ENCODE data around the gene GPS2.

Gene GPS2

DNA sequence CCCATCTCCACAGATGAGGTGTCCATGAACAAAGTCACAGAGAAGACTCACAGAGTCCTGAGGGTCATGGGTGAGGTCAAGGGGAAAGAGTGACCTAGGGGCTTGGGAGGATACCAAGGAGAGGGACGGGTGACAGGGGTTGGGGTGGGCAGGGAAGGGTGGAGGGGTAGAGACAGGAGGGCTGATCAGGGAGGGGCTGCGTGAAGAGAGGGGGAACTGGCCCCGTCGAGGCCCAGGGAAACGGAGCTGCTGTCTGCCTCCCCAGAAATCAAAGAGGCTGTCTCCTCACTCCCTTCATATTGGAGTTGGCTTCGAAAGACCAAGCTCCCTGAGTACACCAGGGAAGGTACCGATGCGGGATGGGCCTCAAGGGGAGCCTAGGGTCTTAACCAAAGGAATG lies 40.4 kb upstream of the GPS2 start:
- H3K4me3 ChIP-seq (ENCODE audit: low read depth, low read length) = no peak overlapping the region
- DNase-seq (ENCODE audit: low read depth) = no peak
- TF ChIP-seq, protein P1, sequence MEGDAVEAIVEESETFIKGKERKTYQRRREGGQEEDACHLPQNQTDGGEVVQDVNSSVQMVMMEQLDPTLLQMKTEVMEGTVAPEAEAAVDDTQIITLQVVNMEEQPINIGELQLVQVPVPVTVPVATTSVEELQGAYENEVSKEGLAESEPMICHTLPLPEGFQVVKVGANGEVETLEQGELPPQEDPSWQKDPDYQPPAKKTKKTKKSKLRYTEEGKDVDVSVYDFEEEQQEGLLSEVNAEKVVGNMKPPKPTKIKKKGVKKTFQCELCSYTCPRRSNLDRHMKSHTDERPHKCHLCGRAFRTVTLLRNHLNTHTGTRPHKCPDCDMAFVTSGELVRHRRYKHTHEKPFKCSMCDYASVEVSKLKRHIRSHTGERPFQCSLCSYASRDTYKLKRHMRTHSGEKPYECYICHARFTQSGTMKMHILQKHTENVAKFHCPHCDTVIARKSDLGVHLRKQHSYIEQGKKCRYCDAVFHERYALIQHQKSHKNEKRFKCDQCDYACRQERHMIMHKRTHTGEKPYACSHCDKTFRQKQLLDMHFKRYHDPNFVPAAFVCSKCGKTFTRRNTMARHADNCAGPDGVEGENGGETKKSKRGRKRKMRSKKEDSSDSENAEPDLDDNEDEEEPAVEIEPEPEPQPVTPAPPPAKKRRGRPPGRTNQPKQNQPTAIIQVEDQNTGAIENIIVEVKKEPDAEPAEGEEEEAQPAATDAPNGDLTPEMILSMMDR (IDR thresholded peaks at IDR 0.05; ENCODE audit: insufficient read depth, low read depth, low read length, missing control alignments) = no peak

DNA sequence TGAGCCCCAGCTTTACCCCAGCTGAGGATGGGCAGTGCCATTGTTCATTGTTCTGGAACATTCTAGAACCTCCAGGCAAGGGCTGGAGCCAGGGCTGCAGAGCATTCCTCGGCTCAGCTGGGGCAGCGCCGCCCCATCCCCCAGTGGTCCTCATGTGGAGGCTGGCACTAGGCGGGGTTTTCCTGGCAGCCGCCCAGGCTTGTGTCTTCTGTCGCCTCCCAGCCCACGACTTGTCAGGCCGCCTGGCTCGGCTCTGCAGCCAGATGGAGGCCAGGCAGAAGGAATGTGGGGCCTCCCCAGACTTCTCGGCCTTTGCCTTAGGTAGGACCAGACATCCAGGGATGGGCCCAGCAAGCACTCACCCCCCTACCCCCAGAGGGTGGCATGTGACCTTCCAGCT lies 39.9 kb upstream of the GPS2 start, which contains the start of gene TMEM95:
Gene TMEM95 (plus strand): TSS at position 104 of the 400 bp plus-strand sequence. CDS start 49 bp downstream, at position 153.
- no peak for DNase-seq (ENCODE audit: low read depth)
- TF ChIP-seq, protein P1 (IDR thresholded peaks at IDR 0.05; ENCODE audit: insufficient read depth, low read depth, low read length, missing control alignments) = no peak
- no peak within 1 kb of the TSS for H3K4me3 ChIP-seq (ENCODE audit: low read depth, low read length)

DNA sequence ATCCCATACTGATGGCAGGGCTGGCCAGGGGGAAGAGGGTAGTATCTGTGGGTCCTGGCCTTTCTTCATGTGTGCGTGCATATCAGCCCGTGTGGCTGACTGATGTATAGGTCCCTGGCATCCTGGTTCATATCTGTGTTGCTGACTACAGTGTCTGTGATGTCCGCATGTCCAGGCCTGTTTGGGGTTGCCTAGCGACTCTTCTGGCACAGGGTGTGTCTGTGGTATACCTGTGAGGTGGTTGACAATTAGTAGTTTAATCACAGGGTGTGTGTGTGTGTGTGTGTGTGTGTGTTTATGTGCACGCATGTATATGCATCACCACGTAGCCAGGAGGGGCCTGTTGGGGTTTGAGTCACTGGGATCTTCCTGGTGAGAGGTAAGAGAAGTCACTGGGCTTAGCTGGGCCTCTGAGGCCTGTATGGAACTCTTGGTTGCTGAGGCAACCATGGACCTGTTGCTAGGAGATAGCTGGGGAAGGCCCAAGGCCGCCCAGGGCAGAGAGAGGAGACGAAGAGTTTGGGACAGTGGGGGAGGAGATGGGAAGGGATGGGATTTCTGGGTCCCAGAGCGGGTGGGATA lies 39.2 kb upstream of the GPS2 start:
- TF ChIP-seq, protein P1 (IDR thresholded peaks at IDR 0.05; ENCODE audit: insufficient read depth, low read depth, low read length, missing control alignments) = no peak
- no peak overlapping the region for H3K4me3 ChIP-seq (ENCODE audit: low read depth, low read length)
- peak; percentile 64 for DNase-seq (ENCODE audit: low read depth)

DNA sequence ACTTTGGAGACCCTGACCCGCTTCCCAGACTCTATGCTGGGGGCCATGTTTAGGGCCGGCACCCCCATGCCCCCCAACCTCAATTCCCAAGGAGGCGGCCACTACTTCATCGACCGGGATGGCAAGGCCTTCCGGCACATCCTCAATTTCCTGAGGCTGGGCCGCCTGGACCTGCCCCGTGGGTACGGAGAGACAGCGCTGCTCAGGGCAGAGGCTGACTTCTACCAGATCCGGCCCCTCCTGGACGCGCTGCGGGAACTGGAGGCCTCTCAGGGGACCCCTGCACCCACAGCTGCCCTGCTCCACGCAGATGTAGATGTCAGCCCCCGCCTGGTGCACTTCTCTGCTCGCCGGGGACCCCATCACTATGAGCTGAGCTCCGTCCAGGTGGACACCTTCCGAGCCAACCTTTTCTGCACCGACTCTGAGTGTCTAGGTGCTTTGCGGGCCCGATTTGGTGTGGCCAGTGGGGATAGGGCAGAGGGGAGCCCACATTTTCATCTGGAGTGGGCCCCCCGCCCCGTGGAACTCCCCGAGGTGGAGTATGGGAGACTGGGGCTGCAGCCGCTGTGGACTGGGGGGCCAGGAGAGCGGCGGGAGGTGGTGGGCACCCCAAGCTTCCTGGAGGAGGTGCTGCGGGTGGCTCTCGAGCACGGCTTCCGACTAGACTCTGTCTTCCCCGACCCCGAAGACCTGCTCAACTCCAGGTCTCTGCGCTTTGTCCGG lies 37.9 kb upstream of the GPS2 start:
- TF ChIP-seq, protein P1 (IDR thresholded peaks at IDR 0.05; ENCODE audit: insufficient read depth, low read depth, low read length, missing control alignments) = no peak
- H3K4me3 ChIP-seq (ENCODE audit: low read depth, low read length) = peak overlapping the region; percentile 73
- no peak for DNase-seq (ENCODE audit: low read depth)

DNA sequence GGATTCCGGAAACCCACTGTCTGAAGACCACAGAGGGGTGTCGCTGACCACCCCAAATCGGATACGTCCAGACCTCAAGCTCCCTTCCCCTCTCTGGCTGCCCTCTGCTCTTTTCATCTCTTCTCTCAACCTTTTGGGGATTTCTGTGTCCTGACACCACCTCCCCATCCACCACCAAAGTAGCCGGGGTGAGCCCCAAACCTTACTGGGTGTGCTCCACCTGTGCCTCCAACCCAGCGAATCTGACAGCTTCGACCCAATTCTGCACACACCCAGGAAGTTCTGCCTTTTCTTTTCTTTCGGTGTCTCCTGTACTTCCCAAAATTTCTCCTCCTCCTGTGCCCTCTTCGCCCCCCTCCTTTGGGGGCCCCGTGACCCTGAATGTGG lies 37.3 kb upstream of the GPS2 start:
- H3K4me3 ChIP-seq (ENCODE audit: low read depth, low read length) = peak overlapping the region; percentile 73
- no peak for DNase-seq (ENCODE audit: low read depth)
- TF ChIP-seq, protein P1 (IDR thresholded peaks at IDR 0.05; ENCODE audit: insufficient read depth, low read depth, low read length, missing control alignments) = peak; percentile 66

DNA sequence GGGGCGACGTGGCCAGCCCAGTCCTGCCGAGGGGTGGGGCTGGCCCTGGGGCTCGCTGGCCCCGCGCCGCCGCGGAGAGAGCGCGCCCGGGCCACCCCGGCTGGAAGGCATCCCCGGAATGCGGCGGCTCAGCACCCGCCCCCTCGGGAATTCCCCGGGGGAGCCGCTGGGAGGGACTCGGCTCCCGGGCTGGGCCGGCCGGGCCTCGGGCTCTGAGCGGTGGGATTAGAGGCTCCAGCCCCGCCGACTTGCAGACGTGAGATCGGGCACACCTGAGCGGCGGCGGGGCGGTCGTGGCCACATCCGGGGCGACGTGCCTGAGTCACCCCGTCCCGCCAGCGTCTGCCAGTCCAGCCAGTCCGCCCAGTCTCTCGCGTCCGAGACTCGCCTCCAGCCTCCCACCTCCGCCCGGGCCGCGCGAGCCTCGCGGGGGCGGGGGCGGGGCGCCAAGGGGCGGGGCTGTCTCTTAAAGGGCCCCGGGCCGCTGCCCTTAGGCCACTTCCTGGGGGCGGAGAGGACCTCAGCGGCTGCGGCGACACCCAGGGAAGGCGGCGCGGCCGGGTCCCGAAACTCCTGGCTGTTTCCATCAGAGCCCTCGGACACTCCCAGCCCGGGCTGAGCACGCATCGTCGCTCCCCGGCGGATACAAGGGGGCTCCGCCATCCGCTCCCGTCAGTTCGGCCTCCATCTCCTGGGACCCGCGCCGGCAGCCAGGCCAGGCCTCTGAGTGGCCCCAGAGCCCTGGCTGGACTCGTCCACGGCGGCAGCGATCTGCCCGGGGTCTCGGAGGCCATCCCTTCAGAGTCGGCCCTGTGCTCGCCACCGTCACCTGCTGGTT lies 36.7 kb upstream of the GPS2 start, which contains the start of gene KCTD11:
Gene KCTD11 (plus strand): TSS at position 498 of the 838 bp plus-strand sequence.
- peak within 1 kb of the TSS; percentile 73 for H3K4me3 ChIP-seq (ENCODE audit: low read depth, low read length)
- peak; percentile 94 for DNase-seq (ENCODE audit: low read depth)
- TF ChIP-seq, protein P1 (IDR thresholded peaks at IDR 0.05; ENCODE audit: insufficient read depth, low read depth, low read length, missing control alignments) = no peak

Measured in GM12865 (cell line).